Measurements from ENCODE around the gene CRYBA4. TPM values are rescaled to one million over a fixed set of nuclear protein-coding genes. Genes with fewer than 3 reads are reported as not detected.

The CRYBA4 gene
- total RNA-seq, 1 experiment from 2014 or later, result not detected

DNA sequence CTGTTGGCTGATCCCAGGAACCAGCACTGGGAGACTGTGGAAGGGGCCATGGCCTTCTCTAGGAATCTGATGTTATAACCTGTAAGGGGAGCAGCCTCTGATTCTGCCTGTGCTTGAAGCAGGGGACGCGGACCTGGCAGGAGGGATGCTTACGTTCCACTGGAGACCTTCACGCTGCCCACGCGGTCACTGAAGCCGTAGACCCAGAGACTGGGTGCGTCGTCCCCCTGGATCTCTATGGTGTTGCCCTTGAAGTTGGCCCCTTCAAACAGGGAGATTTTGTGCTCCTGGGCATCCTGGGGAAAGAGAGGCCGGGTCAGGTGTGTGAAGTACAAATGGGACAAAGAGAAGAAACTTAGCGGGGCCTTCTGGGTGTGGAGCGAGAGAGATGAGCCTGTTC, 20.0 kb upstream of the CRYBA4 start:
- intact Hi-C loops (cut with micrococcal nuclease; ENCODE audit: unreplicated experiment), result no loop called here
- H3K36me3 ChIP-seq (ENCODE audit: insufficient read depth, low read length, poor library complexity, severe bottlenecking), result no peaks in the 10 kb centered on the region
- H3K9me3 ChIP-seq (ENCODE audit: low read depth, low read length, poor library complexity, severe bottlenecking), result no peaks in the 10 kb centered on the region
- ChIA-PET CTCF (interaction anchor here (0.6 kb wide), 1 partner anchor 12 kb away, joined by 5 read pairs; the partner anchor contains the start of gene TPST2), POLR2A (ENCODE audit: low non-redundant PET) (no interaction called here)
- H3K27ac ChIP-seq (ENCODE audit: low read depth, low read length, poor library complexity, severe bottlenecking), result no peak overlapping the region
- no TSS peak for BruUV-seq (replicated peaks)
- DNase-seq (ENCODE audit: low spot score), result no peak
- TF ChIP-seq EZH2 (IDR thresholded peaks at IDR 0.05; ENCODE audit: borderline replicate concordance, low read depth, low read length, poor library complexity, severe bottlenecking) (no peak), CTCF (conservative IDR thresholded peaks at IDR 0.05; ENCODE audit: low read depth, low read length) (no peak)
- H3K27me3 ChIP-seq (replicated peaks; ENCODE audit: insufficient read depth, low read depth, low read length, poor library complexity), result no peaks in the 10 kb centered on the region
- H3K4me1 ChIP-seq (ENCODE audit: insufficient read depth, low read length, poor library complexity, severe bottlenecking), result no peaks in the 10 kb centered on the region
- H3K4me3 ChIP-seq (ENCODE audit: low read depth, low read length, poor library complexity, severe bottlenecking), result no peak overlapping the region

DNA sequence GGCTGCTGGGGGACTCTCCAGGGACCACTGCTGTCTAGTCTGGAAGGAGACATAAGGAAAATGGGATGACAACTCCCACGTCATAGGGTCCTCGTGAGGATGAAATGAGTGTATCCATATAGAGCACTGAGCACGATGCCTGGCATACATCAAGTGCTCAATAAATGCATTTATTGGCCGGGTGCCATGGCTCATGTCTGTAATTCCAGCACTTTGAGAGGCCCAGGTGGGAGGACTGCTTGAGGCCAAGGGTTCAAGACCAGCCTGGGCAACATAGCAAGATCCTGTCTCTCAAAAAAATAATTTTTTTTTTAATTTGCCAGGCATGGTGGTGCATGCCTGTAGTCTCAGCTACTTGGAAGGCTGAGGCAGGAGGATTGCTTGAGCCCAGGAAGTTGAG, 19.6 kb upstream of the CRYBA4 start:
- TF ChIP-seq CTCF (conservative IDR thresholded peaks at IDR 0.05; ENCODE audit: low read depth, low read length) (no peak), EZH2 (IDR thresholded peaks at IDR 0.05; ENCODE audit: borderline replicate concordance, low read depth, low read length, poor library complexity, severe bottlenecking) (no peak)
- ChIA-PET CTCF (no interaction called here), POLR2A (ENCODE audit: low non-redundant PET) (no interaction called here)
- intact Hi-C loops (cut with micrococcal nuclease; ENCODE audit: unreplicated experiment), result no loop called here
- no peak for DNase-seq (ENCODE audit: low spot score)
- Histone ChIP-seq H3K27me3 (replicated peaks; ENCODE audit: insufficient read depth, low read depth, low read length, poor library complexity) (no peaks in the 10 kb centered on the region), H3K4me1 (ENCODE audit: insufficient read depth, low read length, poor library complexity, severe bottlenecking) (no peaks in the 10 kb centered on the region), H3K9me3 (ENCODE audit: low read depth, low read length, poor library complexity, severe bottlenecking) (no peaks in the 10 kb centered on the region), H3K27ac (ENCODE audit: low read depth, low read length, poor library complexity, severe bottlenecking) (no peak overlapping the region), H3K4me3 (ENCODE audit: low read depth, low read length, poor library complexity, severe bottlenecking) (no peak overlapping the region), H3K36me3 (ENCODE audit: insufficient read depth, low read length, poor library complexity, severe bottlenecking) (no peaks in the 10 kb centered on the region)
- BruUV-seq (replicated peaks), result no TSS peak

DNA sequence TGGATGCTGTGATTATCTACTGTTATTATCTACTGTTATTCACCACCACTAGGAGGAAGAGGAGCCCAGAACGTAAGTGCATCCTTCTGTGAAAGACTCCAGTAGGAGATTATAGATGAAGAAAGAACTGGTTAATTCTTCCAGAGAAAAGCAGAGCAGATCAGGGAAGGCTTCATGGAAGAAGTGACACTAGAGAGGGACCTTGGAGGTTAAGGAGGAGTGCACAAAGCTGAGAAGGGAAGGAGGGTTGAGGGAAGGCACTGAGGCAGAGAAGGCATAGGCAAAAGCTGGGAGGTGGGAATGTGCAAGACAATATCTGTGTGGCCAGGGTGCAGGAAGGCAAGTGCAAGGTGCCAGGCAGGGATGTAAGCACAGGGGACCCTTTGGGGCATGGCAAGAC, 17.4 kb upstream of the CRYBA4 start:
- POLR2A ChIA-PET (ENCODE audit: low non-redundant PET), result no interaction called here
- CTCF ChIA-PET, result no interaction called here
- no peaks in the 10 kb centered on the region for H3K4me1 ChIP-seq (ENCODE audit: insufficient read depth, low read length, poor library complexity, severe bottlenecking)
- no peak for DNase-seq (ENCODE audit: low spot score)
- TF ChIP-seq EZH2 (IDR thresholded peaks at IDR 0.05; ENCODE audit: borderline replicate concordance, low read depth, low read length, poor library complexity, severe bottlenecking) (no peak), CTCF (conservative IDR thresholded peaks at IDR 0.05; ENCODE audit: low read depth, low read length) (no peak)
- H3K36me3 ChIP-seq (ENCODE audit: insufficient read depth, low read length, poor library complexity, severe bottlenecking), result no peaks in the 10 kb centered on the region
- H3K4me3 ChIP-seq (ENCODE audit: low read depth, low read length, poor library complexity, severe bottlenecking), result no peak overlapping the region
- no TSS peak for BruUV-seq (replicated peaks)
- H3K27me3 ChIP-seq (replicated peaks; ENCODE audit: insufficient read depth, low read depth, low read length, poor library complexity), result no peaks in the 10 kb centered on the region
- intact Hi-C loops (cut with micrococcal nuclease; ENCODE audit: unreplicated experiment), result no loop called here
- no peak overlapping the region for H3K27ac ChIP-seq (ENCODE audit: low read depth, low read length, poor library complexity, severe bottlenecking)
- H3K9me3 ChIP-seq (ENCODE audit: low read depth, low read length, poor library complexity, severe bottlenecking), result no peaks in the 10 kb centered on the region
